Fibroblast of upper back skin (primary cell): Measurements from ENCODE around the gene ANKS1B.

Experiments
- DNase-seq: peaks from one replicate; pipeline ENCODE4 v3.0.0-alpha.2; 2013

The ANKS1B gene

GRCh38 chr12:99152337-99152736 lies 832.4 kb downstream of the ANKS1B start:
- no peak for DNase-seq

- no peak for DNase-seq
These were observed 833.0 kb downstream of the ANKS1B start for GRCh38 chr12:99151744-99152143.

- DNase-seq, result no peak
These were observed 837.6 kb downstream of the ANKS1B start for GRCh38 chr12:99147130-99147529.

- DNase-seq, result no peak
These were observed 838.0 kb downstream of the ANKS1B start for GRCh38 chr12:99146730-99147129.

- no peak for DNase-seq
These were observed 838.6 kb downstream of the ANKS1B start for GRCh38 chr12:99146185-99146584.

- DNase-seq, result no peak
These were observed 842.1 kb downstream of the ANKS1B start for GRCh38 chr12:99142651-99143050.

GRCh38 chr12:99140017-99140720 lies 844.6 kb downstream of the ANKS1B start:
- DNase-seq, result no peak

GRCh38 chr12:99138393-99138792 lies 846.3 kb downstream of the ANKS1B start:
- DNase-seq, result no peak

GRCh38 chr12:99137124-99137855 lies 847.4 kb downstream of the ANKS1B start:
- DNase-seq, result no peak

- no peak for DNase-seq
These were observed 848.2 kb downstream of the ANKS1B start for GRCh38 chr12:99136516-99136915.

GRCh38 chr12:99135376-99135775 lies 849.4 kb downstream of the ANKS1B start:
- DNase-seq, result no peak

- no peak for DNase-seq
These were observed 851.3 kb downstream of the ANKS1B start for GRCh38 chr12:99133401-99133800.

GRCh38 chr12:99131751-99132199 lies 853.0 kb downstream of the ANKS1B start:
- peak; percentile 11 for DNase-seq

GRCh38 chr12:99130808-99131553 lies 853.8 kb downstream of the ANKS1B start:
- DNase-seq, result peak; percentile 3

- no peak for DNase-seq
These were observed 856.4 kb downstream of the ANKS1B start for GRCh38 chr12:99128246-99128802.

- no peak for DNase-seq
These were observed 861.8 kb downstream of the ANKS1B start for GRCh38 chr12:99122959-99123358.

GRCh38 chr12:99122496-99122895 lies 862.2 kb downstream of the ANKS1B start:
- no peak for DNase-seq

- DNase-seq, result no peak
These were observed 863.2 kb downstream of the ANKS1B start for GRCh38 chr12:99121546-99121945.

GRCh38 chr12:99119943-99120342 lies 864.8 kb downstream of the ANKS1B start:
- DNase-seq, result no peak

- DNase-seq, result no peak
These were observed 865.3 kb downstream of the ANKS1B start for GRCh38 chr12:99119449-99119848.

GRCh38 chr12:99111600-99111999 lies 873.1 kb downstream of the ANKS1B start:
- no peak for DNase-seq

GRCh38 chr12:99110868-99111267 lies 873.9 kb downstream of the ANKS1B start:
- DNase-seq, result no peak

- DNase-seq, result no peak
These were observed 874.5 kb downstream of the ANKS1B start for GRCh38 chr12:99110212-99110611.
